NCI-H2196 (cell line): ENCODE measurements around the gene CREBZF.
"Not testable (repeated sequence)": the region's sequence is repeated elsewhere in the genome, so short reads cannot be mapped to it uniquely, and the experiment has no call there.

ENCODE experiments used
- DNase-seq: peaks from one replicate; lab custom pipeline; 2025; ENCODE audit not compliant: unreplicated experiment; lab: John Stamatoyannopoulos, UW

Gene CREBZF

DNA sequence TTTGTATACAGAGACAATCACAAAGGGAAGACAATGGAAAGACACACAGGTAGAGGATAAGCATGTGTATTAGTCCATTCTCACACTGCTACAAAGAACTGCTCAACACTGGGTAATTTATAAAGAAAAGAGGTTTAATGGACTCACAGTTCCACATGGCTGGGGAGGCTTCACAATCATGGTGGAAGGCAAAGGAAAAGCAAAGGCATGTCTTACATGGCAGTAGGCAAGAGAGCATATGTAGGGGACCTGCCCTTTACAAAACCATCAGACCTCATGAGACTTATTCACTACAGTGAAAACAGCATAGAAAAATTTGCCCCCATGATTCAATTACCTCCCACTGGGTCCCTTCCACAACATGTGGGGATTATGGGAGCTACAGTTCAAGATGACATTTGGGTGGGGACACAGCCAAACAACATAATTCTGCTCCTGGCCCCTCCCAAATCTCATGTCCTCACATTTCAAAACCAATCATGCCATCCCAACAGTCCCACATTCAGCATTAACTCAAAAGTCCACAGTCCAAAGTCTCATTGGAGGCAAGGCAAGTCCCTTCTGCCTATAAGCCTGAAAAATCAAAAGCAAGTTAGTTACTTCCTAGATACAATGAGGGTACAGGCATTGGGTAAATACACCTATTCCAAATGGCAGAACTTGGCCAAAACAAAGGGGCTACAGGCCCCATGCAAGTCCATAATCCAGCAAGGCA is 6.2 kb upstream of the CREBZF start:
- DNase-seq = not testable (repeated sequence)

DNA sequence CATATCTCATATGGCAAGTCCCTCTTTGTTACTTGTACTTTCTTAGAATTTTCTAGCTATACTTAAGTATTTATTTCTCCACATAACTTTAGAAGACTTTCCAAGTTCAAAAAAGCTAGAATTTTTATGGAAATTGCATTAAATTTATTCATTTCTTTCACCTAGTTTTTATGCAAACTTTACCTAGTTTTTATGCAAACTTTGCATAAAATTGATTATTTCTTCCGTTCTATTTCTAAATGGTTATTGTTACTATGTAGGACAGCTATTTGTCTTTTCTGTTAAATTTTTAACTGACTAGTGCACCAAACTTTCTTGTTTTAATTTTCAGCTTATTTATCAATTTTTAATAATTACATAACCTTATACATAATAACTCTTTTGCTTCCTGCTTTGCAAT is 3.2 kb upstream of the CREBZF start:
- DNase-seq = no peak

DNA sequence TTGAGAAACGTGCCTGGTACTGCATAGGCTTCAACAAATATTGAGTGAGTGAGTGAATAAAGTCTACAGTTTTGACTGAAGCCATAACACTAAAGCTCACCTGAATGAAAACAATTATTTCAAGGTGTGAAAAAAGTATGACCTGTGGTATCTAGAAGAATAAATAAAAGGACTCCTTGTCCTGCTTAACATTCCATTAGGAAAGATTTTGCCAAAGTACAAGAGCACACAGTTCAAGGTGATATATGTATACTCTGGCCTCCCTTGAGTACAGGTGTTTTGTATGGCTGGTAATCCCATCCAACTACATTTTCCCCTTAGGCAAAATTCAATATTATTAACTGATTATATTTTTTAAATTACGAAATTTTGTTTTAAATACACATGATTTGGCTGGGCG is 1.8 kb upstream of the CREBZF start:
- DNase-seq = no peak

DNA sequence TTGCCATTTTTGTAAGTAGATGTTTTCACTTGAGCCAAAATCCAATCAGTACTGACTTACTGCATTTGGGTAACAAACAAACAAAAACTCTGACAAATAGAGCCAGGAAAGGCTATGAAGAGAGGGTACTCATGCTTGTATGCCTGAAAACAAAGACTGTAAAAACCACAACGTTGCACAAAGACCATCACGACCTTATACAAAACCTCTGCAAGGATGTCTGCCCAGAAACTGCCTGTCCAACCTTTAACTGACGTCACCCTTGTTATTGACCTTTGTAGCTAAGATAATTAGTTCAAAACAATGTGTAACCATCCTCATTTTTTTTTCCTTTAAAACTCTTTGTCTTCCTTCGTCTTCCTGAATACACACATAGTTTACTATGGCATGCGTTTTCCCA is 804 bp upstream of the CREBZF start:
- DNase-seq = no peak

DNA sequence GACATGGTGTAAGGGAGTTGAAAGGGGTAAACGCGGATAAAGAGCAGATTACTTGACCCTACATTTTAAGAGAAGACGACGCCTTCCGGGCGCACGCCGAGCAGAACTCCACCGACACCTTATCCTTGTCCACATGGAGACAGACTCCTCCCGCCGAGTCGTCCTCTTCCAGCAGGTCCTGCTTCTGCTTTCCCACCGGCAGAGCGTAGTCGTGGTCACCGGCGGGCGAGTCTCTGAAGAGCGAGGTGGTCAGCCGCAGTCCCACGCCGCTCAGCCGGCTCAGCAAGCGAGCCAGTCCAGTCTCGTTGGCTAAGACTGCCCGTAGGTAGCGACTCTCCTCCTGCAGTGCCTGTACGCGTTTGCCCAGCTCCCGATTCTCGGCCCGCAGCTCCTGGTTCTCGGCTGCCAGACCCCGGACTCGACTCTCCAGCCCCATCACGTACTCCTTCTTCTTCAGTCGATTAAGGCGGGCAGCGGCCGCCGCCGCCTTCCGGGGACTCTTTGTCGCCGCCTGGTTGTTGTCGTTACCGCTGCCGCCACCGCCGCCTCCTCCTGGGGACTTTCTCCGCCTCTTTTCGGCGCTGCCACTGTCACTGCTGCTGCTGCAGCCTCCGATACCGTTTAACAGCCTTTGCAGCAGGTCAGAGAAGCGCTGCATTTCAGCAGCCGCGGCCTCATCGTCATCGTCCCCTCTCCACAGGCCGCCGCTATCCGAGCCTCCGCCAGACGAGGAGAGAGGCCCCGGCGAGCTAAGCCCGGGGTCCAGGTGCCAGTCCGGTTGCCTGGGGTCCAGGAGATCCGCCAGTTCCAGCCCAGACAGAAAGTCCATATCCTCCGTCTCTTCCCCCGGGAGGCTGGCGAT is 945 bp downstream of the CREBZF start:
- DNase-seq = peak; percentile 47

DNA sequence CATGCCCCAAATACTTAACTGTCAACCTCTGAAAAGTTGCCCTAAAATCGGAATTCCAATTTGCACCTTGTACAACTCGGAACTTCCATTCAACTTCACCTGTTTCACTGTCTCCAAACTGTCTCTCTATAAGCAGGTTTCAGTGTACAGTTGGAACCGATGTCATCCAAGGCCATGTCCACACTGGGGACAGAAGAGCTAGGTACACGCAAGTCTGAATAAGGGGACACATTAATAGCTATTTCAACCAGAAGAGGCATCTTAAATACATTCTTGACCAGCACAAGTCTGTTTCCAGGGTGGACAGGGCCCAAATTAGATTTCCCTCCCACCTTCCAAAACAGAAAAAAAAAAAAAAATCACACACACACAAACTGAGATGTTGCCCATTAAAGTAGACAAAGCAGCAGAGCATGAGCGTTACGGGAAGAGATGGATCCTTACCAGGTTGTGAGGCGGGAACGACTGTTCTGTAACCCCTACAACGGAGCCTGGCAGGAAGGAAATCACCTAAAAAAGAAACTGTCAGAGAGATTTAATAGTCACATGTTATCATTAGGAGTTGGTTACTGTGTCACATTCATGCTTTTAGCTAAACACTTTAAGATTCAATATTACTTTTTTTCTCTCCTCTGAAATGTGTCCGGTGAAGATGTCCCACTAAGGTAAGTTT is 1.7 kb downstream of the CREBZF start:
- no peak for DNase-seq

DNA sequence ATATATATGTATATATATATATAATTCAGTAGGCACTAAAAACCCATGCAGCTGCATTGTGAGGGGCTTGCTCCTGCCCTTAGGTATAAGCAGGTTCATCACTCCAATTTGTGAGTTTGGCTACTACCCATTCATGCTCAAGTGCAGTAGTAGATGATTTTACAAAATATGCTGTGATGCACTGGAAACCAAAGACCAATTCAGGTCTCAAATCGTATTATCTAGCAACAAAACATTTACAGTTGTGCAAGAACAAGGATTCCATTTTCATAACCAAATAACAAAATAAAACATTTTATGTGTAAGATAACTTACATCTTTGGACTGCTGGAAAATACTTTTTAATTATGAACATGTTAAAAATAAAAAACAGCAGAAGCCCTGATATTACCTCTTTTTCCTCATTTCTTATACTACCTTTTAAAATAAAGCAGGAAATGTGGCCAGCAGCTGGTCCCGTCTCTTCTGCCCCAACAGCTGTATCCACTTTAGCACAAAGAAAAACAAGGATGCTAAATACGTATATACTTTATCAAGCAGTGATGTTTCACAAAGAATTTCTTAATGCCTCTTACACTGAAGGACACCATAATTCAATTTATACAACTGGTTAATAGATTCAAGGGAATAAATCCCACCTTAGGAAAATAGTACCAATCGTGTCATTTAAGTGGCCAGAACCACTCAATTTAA is 2.8 kb downstream of the CREBZF start:
- no peak for DNase-seq

DNA sequence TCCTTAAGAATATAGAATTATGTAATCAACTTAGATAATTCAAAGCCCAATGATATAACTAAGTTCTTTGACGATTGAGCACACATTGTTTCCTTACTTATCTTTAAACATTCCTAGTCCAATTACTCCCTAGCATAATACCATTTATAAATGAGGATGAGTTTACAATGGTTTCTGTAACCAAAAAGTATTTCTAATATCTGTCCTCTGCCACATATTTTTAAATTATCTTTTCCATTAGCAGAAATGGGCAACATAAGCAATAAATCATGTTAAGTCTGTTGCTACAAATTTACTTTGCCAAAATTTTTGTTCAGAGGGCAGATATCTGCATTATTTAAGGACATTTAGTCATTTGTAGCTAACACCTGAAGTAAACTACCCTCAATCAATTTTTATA is 6.7 kb downstream of the CREBZF start:
- DNase-seq = no peak

DNA sequence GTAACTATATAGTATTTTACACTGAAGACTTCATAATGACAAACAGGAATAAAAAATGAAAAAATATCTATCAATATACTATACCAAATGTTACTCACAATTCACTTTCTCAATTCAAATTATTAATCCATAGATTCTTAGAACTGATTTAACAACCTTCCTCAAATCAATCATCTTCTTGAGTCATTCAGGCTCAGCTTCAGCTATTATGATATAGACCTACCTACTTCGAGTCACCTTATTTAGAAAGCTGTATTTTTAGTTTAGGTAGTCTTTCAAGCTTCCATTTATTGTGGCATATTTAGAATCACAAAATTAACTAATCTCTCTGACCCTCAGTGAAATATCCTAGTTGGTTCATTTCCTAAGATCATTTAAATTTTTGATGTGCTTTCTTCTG is 8.2 kb downstream of the CREBZF start:
- DNase-seq = no peak

DNA sequence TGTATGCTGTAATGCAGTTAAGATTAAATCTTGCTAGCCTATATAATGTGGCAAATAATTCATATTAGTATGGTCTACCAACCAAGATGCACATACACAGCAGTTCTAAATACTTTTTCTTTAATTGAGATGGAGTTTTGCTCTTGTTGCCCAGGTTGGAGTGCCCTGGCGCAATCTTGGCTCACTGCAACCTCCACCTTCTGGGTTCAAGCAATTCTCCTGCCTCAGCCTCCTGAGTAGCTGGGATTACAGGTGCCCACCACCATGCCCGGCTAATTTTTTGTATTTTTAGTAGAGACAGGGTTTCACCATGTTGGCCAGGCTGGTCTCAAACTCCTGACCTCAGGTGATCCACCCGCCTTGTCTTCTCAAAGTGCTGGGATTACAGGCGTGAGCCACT is 10.6 kb downstream of the CREBZF start:
- not testable (repeated sequence) for DNase-seq

DNA sequence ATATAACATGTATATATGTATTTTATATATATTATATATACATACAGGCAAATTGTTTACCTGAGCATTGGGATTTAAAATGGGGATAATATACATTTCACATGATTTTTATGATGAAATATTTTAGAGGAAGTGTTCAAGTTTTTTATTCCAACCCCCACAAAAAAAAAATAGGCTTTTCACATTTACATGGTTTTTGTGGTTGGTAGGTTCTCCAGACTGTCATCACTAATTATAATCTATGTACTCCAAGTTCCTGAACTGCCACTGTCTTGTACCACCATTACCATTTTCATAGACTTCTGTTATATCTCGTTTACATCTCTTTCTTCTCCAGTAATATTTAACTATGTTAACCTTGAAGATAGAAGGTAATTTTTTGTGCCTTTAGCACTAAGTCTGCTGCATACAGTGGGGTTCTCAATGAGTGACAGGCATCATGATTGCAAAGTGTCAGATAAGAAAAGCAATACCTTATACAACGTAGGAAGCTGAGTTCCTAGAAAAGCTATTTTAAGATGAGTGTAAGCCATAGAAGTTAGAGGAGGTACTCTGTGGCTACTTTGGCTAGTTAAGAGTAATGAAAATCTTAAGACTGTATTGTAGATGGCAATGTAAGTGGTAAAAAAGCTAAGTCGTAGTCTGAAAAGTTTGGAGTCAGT is 12.0 kb downstream of the CREBZF start:
- DNase-seq = no peak

DNA sequence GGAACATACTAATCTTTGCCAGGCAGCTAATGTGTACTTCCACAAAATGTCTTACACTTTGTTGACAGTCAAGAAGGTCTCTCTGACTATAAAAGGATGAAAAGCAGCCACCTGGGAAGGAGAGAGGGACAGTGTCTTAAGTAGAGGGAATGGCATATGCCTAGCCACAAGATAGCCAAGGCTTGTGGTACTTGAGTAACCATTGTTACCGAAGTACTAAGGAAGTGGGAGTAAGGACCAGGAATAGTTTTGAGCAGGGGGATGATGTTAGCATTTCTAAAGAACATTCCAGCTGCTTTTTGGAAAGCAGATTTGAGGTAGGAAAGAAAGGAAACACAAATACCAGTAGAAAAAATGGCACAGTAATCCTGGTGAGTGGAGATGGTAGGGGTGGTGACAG is 13.8 kb downstream of the CREBZF start:
- DNase-seq = no peak

DNA sequence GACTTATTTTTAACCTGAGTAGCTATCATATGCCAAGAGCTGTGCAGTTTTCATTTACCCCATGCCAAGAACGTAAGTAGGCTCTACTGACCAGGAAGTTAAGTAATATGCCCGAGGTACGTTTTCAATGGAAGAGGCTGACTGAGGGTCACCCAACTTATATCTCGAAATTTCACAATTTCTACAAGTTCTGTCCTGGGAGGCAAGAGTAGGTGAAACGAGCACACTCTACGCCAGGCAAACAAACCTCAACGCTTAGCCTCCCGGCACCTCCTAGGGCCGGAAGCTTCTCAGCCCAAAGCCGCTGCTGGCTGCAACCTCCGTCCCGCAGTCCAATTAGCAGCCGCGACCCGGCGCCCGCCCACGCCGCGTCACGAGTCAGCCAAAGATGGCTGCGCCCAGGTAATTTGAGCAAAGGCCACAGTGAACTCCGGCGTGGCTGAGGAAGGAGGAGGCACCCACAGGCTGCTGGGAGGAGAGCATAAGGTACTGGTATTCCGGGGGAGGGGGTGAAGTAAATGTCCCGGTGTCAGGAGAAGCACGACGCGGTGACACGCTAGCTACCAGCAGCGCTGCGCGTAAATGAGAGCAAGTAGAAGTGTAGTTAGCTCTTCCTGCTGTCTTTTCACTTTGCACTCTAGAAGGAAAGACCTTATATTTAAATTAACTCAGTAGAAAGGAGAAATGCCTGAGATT is 17.2 kb downstream of the CREBZF start, which contains the start of gene TMEM126A:
Gene TMEM126A (plus strand): TSS at position 364 of the 696 bp plus-strand sequence. CDS start 2,289 bp downstream, outside the sequence.
- peak; percentile 89 for DNase-seq

DNA sequence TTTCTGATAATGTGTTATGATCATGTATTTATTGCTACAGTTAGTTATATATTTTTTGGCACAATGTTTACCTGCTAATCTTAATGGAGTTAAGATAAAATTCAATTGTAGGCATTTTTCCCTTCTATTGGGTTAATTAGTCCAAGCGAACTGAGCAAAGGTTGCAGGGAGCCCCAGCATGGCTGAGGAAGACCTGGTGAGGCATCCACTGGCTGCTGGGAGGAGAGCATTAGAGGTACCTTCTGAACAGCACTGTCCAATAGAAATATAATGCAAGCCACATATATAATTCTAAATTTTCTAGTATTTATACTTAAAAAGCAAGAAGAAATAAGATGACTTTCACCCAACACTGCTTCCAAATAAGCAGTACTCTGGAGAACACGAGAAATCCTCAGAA is 17.9 kb downstream of the CREBZF start:
- DNase-seq = no peak

DNA sequence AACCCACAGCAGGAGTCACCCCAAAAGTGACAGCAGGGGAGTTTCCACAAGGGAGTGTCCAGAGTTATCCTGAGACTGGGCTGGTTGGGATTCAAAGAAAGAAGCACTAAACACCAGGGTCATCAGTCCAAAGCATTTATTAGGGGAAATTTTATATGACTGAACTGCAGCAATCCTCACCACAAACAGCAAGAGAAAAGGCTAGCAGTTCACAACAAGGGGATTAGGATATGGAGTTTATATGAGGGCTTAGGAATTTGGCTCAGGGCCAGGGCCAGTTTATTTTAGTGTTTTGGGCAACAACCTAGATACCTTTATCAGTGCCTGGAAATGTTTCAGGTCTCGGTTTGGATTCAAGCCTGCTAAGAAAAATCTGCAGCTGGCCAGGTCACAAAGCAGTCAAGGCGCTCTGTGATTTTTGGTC is 21.7 kb downstream of the CREBZF start:
- peak; percentile 24 for DNase-seq

DNA sequence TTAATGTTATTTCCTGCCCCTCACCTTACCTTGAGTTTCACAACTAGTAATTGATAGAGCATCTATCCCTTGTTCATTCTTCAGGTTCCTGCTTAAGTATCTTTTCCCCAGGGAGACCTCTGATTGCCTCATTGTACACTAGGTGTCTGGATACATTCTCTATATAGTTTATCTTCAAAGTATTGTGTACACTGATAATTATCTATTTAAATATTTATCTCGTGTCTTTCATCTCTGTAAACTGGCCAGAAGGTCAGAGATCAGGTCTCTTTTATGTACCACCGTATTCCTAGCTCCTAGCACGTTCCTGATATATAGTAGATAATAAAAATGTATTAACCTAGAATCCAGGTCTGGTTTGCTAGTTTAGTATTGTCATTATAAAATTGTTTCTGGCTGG is 30.2 kb downstream of the CREBZF start:
- DNase-seq = no peak

DNA sequence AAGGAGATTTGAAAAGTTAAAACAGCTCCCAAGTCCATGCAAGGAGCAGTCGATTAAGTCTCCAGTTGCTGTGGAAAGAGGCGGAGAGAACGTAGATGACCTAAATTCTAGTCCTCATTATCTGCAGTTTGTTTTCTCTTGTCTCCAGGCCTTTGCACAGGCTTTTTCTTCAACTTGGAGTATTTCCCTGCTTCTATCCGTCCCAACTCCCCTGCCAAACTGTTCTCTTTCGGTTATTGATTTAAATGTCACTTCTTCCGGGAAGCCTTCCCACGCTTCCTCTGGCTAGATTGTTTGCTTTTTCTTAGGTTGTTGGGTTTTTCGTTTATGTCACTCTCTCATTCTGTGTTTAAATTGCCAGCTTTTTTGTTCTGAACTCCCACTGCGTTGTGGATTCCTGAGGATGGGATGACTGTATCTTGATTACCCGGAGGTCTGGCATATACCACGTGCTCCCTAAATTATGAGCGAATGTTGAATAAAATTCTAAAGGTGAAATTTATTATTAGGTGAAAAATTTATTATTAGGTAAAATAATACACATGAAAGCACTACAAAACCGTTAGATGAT is 36.1 kb downstream of the CREBZF start:
- no peak for DNase-seq

DNA sequence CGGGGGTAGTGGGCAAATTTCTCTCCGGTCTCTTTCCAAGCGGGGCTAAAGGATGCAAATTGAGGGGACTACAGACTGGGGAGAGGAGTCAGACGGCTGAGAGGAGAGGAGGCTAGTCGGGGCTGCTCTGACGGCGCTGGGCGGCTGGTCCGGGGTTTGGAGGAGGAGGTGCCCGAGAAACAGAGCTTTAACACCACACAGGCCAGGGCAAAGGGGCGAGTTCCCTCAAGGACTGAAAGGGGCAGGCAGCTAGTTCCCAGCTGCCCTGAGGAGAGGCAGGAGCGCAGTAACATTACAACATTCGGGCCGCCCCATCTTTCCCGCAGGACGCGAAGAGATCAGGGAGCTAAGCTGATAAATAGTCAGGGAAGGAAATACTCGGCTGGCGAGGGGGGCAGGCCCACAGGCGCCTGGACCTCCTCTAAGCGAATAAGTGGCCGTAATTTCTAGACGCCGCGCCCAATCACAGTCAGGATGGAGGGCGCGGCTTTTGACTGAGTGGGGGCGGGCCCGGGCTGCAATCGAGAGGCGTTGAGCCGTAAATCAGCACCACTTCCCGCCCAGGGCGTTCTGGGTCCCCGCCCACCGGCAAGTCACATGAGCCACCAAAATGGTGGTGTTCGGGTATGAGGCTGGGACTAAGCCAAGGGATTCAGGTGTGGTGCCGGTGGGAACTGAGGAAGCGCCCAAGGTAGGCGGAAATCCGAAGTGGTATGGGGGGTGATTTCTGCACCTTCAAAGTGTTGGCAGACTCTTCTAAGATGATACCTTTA is 36.7 kb downstream of the CREBZF start, which contains the start of gene TMEM126B:
Gene TMEM126B (plus strand): TSS at position 596 of the 773 bp plus-strand sequence. CDS start 15 bp downstream, at position 611.
- DNase-seq = peak; percentile 98
